ENCODE results near the gene TTC21A.

DNA sequence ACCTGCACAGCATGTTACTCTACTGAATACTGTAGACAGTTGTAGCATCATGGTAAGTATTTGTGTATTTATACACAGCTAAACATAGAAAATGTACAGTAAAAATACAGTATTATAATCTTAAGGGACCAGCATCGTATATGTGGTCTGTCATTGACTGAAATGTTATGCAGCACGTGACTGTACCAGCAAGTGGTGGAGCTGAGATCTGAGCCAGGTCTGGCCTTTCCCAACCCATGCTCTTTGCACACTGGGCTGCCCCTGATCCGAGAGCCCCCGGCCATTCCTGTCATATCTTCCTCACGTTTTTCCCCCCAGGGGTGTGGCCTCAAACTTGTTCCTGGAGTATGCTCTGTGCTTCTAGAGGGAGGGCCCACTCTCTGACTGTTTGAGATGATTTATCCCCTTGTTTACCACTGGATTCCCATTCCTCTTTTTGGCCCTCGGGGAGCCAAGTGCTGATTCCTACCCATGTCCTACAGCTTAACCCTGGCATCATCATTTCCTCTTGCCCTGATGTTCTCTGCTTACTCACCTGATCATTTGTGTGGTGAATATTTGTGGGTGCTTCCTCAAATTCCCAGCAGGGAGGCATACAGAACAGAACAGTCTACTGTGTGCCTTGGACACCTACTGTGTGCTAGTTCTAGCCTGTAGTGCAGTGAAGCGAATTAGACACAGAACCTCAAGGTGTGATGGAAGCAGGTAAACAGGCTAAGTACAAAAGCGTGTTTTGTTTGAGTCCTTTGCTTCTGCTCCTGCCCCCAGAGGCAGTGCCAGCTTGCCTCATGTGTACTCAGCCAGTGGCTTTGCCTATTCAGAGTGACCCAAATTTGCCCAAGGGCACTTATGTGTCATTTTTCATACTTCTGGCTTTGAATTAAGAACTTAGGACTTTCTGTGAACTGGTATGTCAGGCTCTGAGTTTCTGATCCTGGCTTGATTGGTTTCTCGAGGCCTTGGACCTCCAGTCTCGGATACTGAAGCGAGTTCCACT is 24.9 kb downstream of the TTC21A start:
- TF ChIP-seq, protein P1, sequence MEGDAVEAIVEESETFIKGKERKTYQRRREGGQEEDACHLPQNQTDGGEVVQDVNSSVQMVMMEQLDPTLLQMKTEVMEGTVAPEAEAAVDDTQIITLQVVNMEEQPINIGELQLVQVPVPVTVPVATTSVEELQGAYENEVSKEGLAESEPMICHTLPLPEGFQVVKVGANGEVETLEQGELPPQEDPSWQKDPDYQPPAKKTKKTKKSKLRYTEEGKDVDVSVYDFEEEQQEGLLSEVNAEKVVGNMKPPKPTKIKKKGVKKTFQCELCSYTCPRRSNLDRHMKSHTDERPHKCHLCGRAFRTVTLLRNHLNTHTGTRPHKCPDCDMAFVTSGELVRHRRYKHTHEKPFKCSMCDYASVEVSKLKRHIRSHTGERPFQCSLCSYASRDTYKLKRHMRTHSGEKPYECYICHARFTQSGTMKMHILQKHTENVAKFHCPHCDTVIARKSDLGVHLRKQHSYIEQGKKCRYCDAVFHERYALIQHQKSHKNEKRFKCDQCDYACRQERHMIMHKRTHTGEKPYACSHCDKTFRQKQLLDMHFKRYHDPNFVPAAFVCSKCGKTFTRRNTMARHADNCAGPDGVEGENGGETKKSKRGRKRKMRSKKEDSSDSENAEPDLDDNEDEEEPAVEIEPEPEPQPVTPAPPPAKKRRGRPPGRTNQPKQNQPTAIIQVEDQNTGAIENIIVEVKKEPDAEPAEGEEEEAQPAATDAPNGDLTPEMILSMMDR (IDR thresholded peaks at IDR 0.05; ENCODE audit: insufficient read depth, low read depth, low read length): no peak
- TF ChIP-seq EZH2 (IDR thresholded peaks at IDR 0.05; ENCODE audit: insufficient read depth, low read length): no peak

All from astrocyte (in vitro differentiated cells and primary cell).